ENCODE results near the gene AASS.

GRCh38 chr7:122135275-122135674, 8.8 kb downstream of the AASS start:
- TF ChIP-seq CTCF (IDR thresholded peaks at IDR 0.05) (no peak), POLR2A (IDR thresholded peaks at IDR 0.05) (no peak), POLR2AphosphoS5 (IDR thresholded peaks at IDR 0.05) (no peak)

Data from stomach (tissue), 4 donors.